Skeletal muscle tissue (tissue), 5 donors: Measurements from ENCODE around the gene AOC2. TPM values are rescaled to one million over a fixed set of nuclear protein-coding genes. Genes with fewer than 3 reads are reported as not detected.
"Not testable (repeated sequence)": the region's sequence is repeated elsewhere in the genome, so short reads cannot be mapped to it uniquely, and the experiment has no call there.

Experiments used
- H3K27ac ChIP-seq: one replicate; pipeline ENCODE4 v1.7.0; 2013; ENCODE audit warnings: mild to moderate bottlenecking, low read depth, low read length, inconsistent platforms
- H3K27me3 ChIP-seq, 3 donors: one replicate each; pipeline ENCODE4 v1.7.0; 2013; ENCODE audit warnings: low read length in 3 of 3; ENCODE audit not compliant: control insufficient read depth in 3 of 3, insufficient read depth in 3 of 3
- H3K36me3 ChIP-seq, 3 donors: one replicate each; pipeline ENCODE4 v1.7.0; 2013; ENCODE audit warnings: low read length in 3 of 3; ENCODE audit not compliant: control insufficient read depth in 3 of 3, insufficient read depth in 3 of 3
- H3K4me1 ChIP-seq, 3 donors: one replicate each; pipeline ENCODE4 v1.7.0; 2013; ENCODE audit warnings: low read length in 3 of 3, mild to moderate bottlenecking in 3 of 3; ENCODE audit not compliant: control insufficient read depth in 3 of 3, insufficient read depth in 3 of 3
- H3K4me3 ChIP-seq, 3 donors: one replicate each; pipeline ENCODE4 v1.7.0; 2013; ENCODE audit warnings: low read length in 3 of 3
- H3K9ac ChIP-seq, 3 donors: one replicate each; pipeline ENCODE4 v1.7.0; 2013; ENCODE audit warnings: low read length in 3 of 3, mild to moderate bottlenecking in 3 of 3, moderate library complexity in 2 of 3, low read depth in 1 of 3
- H3K9me3 ChIP-seq, 3 donors: one replicate each; pipeline ENCODE4 v1.7.0; 2013; ENCODE audit warnings: low read length in 3 of 3; ENCODE audit not compliant: control insufficient read depth in 3 of 3
- small RNA-seq: library from RNA; depleted of rRNA; stranded (forward); fragments of <200 nt; gene quantifications from one replicate; pipeline ENCODE3, GENCODE V24; 2014
- total RNA-seq: library from RNA; depleted of rRNA; stranded (reverse); fragments of >200 nt; gene quantifications from one replicate; pipeline ENCODE4 v1.2.3, GENCODE V29; 2014
- donor health status: Osteomylitis.

Gene AOC2
- total RNA-seq, 1 donor from 2014 or later: 0.52 TPM

DNA sequence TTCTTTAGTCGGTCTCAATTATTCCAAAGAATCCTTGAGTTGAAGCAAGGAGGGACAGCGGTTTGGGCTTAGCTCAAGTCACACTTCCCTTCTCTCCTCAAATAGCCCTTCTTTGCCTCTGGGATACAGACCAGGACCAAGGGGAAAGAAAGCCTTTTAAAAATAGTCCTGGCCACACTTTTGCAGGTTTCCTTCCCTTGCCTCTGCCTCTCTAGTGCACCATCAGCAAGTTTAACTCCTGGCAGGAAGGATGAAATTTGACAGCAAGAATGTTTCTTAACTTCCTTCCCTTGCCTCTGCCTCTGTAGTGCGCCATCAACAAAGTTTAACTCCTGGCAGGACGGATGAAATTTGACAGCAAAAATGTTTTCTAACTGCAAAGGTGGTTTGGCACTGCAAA is 49.0 kb downstream of the AOC2 start:
- Histone ChIP-seq H3K27ac (peak overlapping the region; percentile 78), H3K4me1 (peaks cover 18 to 42% (median 30%) of the 10 kb centered on the region in 3 donors), H3K9ac (peak overlapping the region; percentile 3 to 32 (median 7))

DNA sequence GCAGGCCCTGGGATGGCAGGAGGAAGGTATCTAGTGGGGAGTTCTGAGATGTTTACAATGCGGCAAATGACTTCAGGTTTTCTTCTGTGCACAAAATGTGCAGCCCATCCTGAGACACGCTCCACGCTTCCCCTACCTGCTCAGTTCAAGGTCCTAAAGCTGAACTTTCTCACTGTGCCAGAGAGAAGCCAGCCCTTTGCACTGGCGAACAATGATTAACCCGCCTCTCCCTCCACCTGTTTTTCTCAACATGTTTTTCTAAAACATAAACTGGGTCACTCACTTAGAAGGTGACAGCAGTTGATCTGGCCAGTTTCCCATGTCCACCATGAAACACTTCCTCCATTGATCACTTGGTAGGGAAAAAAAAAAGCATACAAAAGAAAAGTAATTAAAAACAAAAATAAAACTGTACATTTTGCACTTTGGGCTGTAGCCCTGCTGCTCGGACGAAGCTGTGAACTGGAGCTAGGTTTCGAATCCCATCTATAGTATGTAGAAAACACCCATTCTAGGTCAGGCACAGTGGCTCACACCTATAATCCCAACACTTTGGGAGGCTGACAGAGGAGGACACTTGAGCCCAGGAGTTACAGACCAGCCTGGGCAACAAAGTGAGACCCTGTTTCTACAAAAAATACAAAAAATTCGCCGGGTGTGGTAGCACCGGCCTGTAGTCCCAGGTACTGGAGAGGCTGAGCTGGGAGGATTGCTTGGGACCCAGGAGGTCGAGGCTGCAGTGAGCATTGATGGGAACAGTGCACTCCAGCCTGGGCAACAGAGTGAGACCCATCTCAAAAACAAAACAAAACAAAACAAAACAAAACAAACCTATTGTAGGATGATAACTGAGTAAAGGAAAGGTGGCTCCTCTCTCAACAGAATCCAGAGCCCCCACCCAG is 50.2 kb downstream of the AOC2 start:
- H3K4me3 ChIP-seq: no peak overlapping the region
- H3K9me3 ChIP-seq: no peaks in the 10 kb centered on the region
- H3K9ac ChIP-seq: peak overlapping the region; percentile 3 to 23 (median 14)
- H3K36me3 ChIP-seq: no peaks in the 10 kb centered on the region
- H3K4me1 ChIP-seq: peaks cover 18 to 42% (median 30%) of the 10 kb centered on the region in 3 donors
- peak overlapping the region; percentile 78 for H3K27ac ChIP-seq
- H3K27me3 ChIP-seq: no peaks in the 10 kb centered on the region

More for the DNA sequence above, 49.0 kb downstream of the AOC2 start:
- Histone ChIP-seq H3K27me3 (no peaks in the 10 kb centered on the region), H3K36me3 (no peaks in the 10 kb centered on the region), H3K9me3 (no peaks in the 10 kb centered on the region), H3K4me3 (peak overlapping the region in 2 of 3 donors; percentile 29 to 35)

DNA sequence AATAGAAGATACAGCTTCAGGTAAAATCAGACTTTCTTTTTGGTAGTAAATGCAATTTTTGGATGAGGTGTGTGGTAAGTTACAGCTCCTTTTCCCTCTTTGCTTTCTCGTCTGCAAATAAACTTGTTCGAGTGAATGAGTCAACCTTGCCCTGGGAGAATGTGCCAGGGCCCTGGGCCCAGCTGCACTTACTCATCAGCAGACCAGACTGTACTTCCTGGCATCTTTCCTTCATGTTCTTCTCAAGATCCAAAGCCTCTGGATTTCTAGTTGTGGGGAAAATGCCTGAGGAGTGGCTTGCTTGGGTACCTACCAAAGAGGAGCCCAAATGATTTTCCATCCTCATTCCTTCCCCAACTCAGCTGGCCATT is 50.8 kb downstream of the AOC2 start:
- H3K27ac ChIP-seq: peak overlapping the region; percentile 78
- H3K4me3 ChIP-seq: no peak overlapping the region
- peaks cover 18 to 42% (median 30%) of the 10 kb centered on the region in 3 donors for H3K4me1 ChIP-seq
- H3K9me3 ChIP-seq: no peaks in the 10 kb centered on the region
- H3K27me3 ChIP-seq: no peaks in the 10 kb centered on the region
- H3K9ac ChIP-seq: no peak overlapping the region
- no peaks in the 10 kb centered on the region for H3K36me3 ChIP-seq

DNA sequence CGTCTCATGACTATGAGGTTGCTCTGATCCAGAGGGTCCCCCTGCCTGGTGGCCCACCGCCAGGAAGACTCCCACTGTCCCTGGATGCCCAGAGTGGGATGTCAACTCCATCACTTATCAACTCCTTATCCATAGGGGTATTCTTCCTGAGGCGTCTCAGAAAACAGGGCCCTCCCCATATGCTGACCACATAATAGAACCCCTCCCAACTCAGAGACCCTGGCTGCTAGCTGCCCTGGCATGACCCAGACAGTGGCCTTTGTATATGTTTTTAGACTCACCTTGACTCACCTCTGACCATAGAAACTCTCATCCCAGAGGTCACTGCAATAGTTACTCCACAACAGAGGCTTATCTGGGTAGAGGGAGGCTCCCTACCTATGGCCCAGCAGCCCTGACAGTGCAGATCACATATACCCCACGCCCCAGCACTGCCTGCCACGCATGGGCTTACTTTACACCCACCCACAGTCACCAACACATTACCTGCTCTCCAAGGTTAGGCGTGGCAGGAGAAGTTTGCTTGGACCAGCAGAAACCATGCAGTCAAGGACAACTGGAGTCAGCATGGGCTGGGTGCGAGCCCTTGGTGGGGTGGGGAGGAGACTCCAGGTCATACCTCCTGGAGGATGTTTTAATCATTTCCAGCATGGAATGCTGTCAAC is 53.9 kb downstream of the AOC2 start:
- no peak overlapping the region for H3K4me3 ChIP-seq

DNA sequence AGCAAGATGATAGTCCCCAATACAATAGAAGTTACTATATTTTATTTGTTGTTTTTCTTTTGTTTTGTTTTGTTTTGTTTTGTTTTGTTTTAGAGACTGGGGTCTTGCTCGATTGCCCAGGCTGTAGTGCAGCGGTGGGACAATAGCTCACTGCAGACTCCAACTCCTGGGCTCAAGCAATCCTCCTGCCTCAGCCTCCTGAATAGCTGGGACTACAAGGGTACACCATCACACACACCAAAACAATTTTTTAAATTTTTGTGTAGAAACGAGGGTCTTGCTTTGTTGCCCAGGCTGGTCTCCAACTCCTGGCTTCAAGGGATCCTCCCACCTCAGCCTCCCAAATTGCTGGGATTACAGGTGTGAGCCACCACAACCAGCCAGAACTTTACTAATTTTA is 55.6 kb downstream of the AOC2 start:
- not testable (repeated sequence) for H3K9ac ChIP-seq, H3K4me3 ChIP-seq, H3K9me3 ChIP-seq

More for the DNA sequence above, 53.9 kb downstream of the AOC2 start:
- H3K27me3 ChIP-seq: no peaks in the 10 kb centered on the region
- no peak overlapping the region for H3K9ac ChIP-seq
- peaks cover 6 to 24% (median 16%) of the 10 kb centered on the region in 3 donors for H3K4me1 ChIP-seq
- H3K36me3 ChIP-seq: no peaks in the 10 kb centered on the region
- H3K27ac ChIP-seq: no peak overlapping the region
- H3K9me3 ChIP-seq: no peaks in the 10 kb centered on the region

More for the DNA sequence above, 55.6 kb downstream of the AOC2 start:
- not testable (repeated sequence) for H3K4me1 ChIP-seq, H3K27me3 ChIP-seq, H3K36me3 ChIP-seq, H3K27ac ChIP-seq

Small RNAs within 50 kb of the gene (small RNA-seq; reads per million reads assigned to genes)
- not detected for gene MIR6781
- not detected for gene RNU6-287P

Other genes starting within 250 kb of the AOC2 start
- gene RETREG3, start 235.2 kb upstream of the AOC2 start, total RNA-seq: 47.5 TPM
- gene TUBG1, start 234.9 kb upstream of the AOC2 start, total RNA-seq: 13.0 TPM
- gene TUBG2, start 185.3 kb upstream of the AOC2 start, total RNA-seq: 1.6 TPM
- 20.4 TPM for gene PLEKHH3, start 167.6 kb upstream of the AOC2 start, total RNA-seq
- 0.52 TPM for gene CCR10, start 162.7 kb upstream of the AOC2 start, total RNA-seq
- gene CNTNAP1, start 162.0 kb upstream of the AOC2 start, total RNA-seq: 8.9 TPM
- 13.0 TPM for gene EZH1, start 99.5 kb upstream of the AOC2 start, total RNA-seq
- 16.2 TPM for gene RAMP2, start 83.4 kb upstream of the AOC2 start, total RNA-seq
- 38.6 TPM for gene VPS25, start 71.1 kb upstream of the AOC2 start, total RNA-seq
- gene WNK4, start 64.0 kb upstream of the AOC2 start, total RNA-seq: not detected
- gene COA3, start 45.9 kb upstream of the AOC2 start, total RNA-seq: 99.2 TPM
- 1.0 TPM for gene CNTD1, start 45.7 kb upstream of the AOC2 start, total RNA-seq
- 44.9 TPM for gene BECN1, start 20.3 kb upstream of the AOC2 start, total RNA-seq
- 31.8 TPM for gene PSME3, start 11.2 kb upstream of the AOC2 start, total RNA-seq
- 16.2 TPM for gene AOC3, start 6.6 kb downstream of the AOC2 start, total RNA-seq
- not detected for gene G6PC1, start 56.2 kb downstream of the AOC2 start, total RNA-seq
- gene AARSD1, start 119.9 kb downstream of the AOC2 start, total RNA-seq: 31.8 TPM
- 28.2 TPM for gene PTGES3L, start 135.5 kb downstream of the AOC2 start, total RNA-seq
- 6.8 TPM for gene RUNDC1, start 136.0 kb downstream of the AOC2 start, total RNA-seq
- gene RPL27, start 153.8 kb downstream of the AOC2 start, total RNA-seq: 1,695 TPM
- 11.5 TPM for gene IFI35, start 162.2 kb downstream of the AOC2 start, total RNA-seq
- gene VAT1, start 177.8 kb downstream of the AOC2 start, total RNA-seq: 40.2 TPM
- under 0.01 TPM for gene RND2, start 180.7 kb downstream of the AOC2 start, total RNA-seq